GM18951 (cell line): ENCODE data around the gene KLHL15.

Experiments used
- POLR2A ChIP-seq: IDR thresholded peaks from 4 replicates; pipeline ENCODE4 v1.6.1; 2011; ENCODE audit warnings: mild to moderate bottlenecking; ENCODE audit not compliant: insufficient read length, insufficient read depth; ENCODE audit errors: extremely low read depth
- in situ Hi-C: fragments of 300-500 bp; cut with MboI; formaldehyde crosslinking; loops from one replicate; pipeline ENCODE4 v1.12.0; 2022; ENCODE audit warnings: low sequenced_read_pairs, mixed read lengths, inconsistent platforms; ENCODE audit not compliant: unreplicated experiment

The KLHL15 gene

DNA sequence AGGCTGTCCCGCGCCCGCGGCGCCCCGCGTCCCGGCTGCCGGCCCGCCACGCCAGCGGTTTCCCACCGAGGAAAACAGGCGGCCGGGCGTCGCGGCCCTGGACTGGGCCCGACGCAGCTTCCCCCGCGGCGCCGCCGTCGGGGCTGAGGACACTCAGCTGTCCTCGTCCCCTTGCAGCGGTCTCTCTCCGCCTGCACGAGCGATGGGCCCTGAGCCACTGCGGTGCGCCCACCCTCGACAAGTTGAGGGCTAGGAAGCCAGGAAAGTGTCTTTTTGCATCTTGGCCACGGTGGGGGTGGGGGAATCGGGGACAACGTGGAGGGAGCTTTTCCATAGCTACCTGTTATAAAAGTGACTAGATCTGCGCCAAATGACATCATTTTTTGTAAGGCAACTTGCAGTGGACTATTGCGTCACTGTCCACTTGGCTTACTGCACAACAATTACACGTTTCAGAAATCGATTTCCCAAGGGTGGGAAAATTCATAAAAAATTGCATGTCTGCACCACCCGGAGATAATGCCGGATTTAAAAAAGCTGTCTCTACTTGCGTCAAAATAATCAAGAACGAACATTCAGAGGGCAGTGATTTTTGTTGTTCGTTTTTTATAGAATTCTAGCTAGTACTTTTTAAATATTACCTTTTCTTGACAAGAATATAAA, 1.1 kb downstream of the KLHL15 start:
- peak; percentile 45 for TF ChIP-seq POLR2A
- in situ Hi-C loops: no loop called here

DNA sequence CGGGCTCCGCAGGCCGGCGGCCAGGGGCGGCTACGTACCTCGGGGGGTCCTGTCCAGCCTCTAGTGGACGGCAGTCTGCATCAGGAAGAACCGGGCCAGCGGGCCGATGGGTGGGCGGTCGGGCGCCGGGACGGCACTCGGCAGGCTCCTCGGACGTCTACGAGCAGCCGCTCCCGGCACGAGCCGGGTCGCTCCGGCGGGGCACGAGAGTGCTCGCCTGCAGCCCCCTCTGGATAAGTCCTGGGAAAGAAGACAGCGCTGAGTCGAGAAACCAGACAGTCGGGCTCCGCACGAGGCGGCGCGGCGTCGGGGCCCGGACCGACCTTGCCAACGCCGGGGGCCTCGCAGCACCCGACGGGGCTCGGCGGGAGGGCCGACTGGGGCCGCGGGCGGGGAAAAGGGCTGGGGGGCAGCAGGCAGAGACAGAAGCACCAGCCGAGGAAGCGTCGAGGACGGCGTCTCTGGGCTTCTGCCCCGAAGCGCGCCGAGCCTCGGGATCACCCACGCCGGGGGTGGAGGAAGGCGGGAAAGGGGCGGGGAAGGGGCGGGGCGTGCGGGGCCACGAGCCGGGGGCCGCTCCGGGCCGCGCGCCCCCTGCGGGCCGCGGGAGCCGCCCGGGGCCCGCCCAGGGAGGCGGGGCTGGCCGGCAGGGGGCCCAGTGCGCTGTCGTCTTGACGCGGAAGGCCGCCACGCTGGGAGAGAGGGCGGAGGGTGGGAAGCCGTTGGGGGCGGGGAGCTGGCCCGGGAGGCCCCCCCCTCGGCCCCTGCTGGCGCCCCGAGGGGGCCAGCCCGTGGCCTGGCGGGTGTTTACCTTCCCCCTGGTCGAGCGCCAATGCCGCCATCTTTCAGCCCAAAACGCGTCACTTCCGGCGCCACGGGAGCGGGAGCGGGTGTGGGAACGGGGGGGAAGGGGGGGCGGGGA, 1.9 kb downstream of the KLHL15 start:
- in situ Hi-C loops: no loop called here
- peak; percentile 95 for TF ChIP-seq POLR2A

DNA sequence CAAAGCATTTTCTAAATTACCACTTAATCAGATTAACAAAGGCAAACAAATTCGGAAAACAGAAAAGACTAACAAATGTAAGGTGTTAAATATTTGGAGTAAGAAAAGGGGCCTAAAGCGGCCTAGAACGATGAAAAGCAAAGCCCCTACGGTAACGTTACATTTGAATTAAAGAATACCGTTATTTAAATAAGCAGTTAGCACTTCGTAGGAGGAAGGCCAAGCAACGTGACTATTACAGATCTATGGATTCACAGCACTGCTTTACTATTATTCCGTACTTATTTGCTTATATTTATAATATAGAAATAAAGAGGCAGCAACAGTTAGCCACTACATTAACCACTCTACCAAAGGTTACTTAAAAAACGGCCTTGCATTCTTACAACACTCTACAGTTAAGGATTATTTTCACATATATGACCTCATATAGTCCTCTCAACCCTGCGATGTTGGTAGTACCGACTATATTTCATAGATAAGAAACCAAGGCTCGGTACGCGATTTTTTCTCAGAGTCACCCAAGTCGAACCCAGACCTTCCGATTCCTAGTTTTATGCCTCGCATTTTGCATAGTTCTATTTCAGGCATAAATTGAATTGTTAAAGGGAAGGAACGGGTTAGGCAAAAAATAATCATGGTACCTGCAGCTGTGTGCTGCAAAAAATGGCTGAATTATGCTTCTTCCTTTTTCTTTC, 2.9 kb downstream of the KLHL15 start:
- in situ Hi-C loops: no loop called here
- no peak for TF ChIP-seq POLR2A

DNA sequence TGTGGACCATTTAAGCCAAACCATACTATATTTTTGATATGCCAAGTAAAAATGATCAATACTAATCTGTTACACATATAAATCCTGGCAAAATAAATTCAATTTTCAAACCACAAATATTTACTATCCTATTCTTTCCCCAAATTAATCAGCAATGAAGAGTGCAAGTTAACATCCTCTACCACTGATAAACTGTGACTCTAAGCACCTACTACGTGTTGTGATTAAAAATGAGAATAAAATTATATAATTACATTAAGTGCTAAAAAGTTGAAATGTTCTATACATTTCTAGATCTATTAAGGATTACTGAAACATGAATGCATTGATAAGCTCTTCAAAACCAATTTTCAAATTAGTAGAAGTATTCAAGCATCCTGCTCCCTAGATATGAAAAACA, 3.4 kb downstream of the KLHL15 start:
- TF ChIP-seq POLR2A: no peak
- in situ Hi-C loops: no loop called here

DNA sequence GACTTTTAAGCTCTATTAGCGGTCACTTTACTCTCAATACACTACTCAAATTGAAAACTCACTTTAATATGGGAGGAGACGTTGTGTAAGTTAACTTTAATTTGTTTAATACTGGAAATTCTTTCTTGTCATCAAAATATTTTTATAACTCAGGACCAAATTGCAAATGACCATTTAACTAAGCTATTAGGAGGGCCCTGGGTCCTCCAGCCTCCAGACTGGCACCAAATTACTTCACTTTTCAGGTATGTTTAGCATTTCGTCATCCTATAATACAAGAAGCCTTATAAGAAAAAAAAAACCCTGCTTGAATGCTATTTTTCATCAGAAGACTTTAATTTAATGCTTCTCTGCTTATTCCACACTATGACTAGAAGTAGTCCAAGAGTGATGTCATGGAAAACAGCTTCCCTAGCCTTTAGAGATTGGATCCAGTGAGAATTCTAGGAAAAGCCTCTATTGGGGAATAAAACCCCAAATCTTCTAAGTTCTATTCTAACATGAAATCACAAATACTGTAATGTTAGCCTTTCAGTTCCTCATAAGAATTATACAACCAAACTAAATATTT, 6.6 kb downstream of the KLHL15 start:
- in situ Hi-C loops: no loop called here
- no peak for TF ChIP-seq POLR2A

DNA sequence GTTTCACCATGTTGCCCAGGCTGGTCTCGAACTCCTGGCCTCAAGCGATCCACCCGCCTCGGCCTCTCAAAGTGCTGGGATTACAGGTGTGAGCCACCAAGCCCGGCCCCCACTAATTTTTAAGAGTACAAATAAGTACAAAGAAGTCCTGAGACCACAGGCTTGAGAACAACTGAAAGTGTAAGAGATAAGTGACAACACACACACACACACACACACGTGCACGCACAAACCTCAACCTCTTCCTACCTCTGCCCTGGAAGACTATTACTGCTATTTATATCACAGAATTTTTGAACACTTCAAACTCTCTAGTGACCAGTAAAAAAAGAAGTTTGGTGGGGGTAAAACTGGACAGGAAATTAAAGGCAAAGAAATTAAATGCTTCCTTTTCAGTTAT, 7.5 kb downstream of the KLHL15 start:
- in situ Hi-C loops: no loop called here
- TF ChIP-seq POLR2A: no peak

DNA sequence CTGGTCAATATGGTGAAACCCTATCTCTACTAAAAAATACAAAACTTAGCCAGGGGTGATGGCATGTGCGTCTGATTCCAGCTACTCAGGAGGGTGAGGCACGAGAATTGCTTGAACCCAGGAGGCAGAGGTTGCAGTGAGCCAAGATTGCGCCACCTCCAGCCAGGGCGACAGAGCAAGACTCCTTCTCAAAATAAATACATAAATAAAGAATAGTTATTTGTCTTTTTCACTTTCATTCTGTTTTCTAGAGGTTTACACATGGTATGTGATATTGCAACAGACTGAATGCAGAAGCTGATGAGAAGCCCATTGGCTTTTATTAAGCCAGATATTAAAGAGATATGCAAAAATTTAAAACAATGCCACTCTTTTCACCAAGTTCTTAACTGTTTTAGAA, 8.2 kb downstream of the KLHL15 start:
- in situ Hi-C loops: no loop called here
- no peak for TF ChIP-seq POLR2A

- no peak for TF ChIP-seq POLR2A
- in situ Hi-C loops: no loop called here
Measured at GRCh38 chrX:24017674-24018073, 9.3 kb downstream of the KLHL15 start.

DNA sequence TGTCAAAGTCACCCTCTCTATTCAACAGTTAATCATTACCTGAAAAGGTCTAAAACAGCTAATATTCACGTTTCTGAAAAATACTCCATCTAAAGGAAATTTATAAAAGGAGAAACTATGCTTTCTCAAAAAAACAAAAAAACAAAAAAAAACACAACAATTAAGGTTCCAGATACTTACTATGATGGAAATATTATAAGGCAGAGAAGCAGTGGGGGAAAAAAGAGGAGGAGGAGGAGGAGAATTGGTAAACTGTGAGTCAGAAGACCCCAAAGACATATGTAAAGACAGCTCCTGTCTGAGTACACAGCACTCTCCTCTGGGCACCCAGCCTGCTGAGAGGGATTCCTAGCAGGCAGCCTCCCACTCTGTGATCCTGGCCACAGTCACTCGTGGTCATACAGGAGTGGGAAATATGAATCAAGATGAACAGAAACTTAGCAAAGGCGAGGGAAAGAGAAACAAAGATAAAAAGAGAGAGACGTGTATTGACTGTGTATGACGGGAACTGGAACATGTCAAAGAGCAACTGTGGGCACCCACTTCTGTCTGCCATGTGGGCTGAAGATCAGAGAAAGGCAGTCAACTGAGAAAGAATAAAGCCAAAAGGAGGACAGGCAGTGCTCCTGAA, 12.5 kb downstream of the KLHL15 start:
- TF ChIP-seq POLR2A: no peak
- in situ Hi-C loops: no loop called here

GRCh38 chrX:24012266-24012665, 14.7 kb downstream of the KLHL15 start:
- in situ Hi-C loops: no loop called here

GRCh38 chrX:24005867-24006266, 21.1 kb downstream of the KLHL15 start:
- in situ Hi-C loops: no loop called here
- no peak for TF ChIP-seq POLR2A

More at GRCh38 chrX:24012266-24012665, 14.7 kb downstream of the KLHL15 start:
- TF ChIP-seq POLR2A: no peak

- in situ Hi-C loops: no loop called here
- TF ChIP-seq POLR2A: no peak
Measured at GRCh38 chrX:24005028-24005427, 22.0 kb downstream of the KLHL15 start.

- no peak for TF ChIP-seq POLR2A
- in situ Hi-C loops: no loop called here
Measured at GRCh38 chrX:24002792-24003191, 24.2 kb downstream of the KLHL15 start.

- in situ Hi-C loops: no loop called here
- TF ChIP-seq POLR2A: no peak
Measured at GRCh38 chrX:24002167-24002566, 24.8 kb downstream of the KLHL15 start.
